ENCODE results near the gene LYZL1. TPM values are rescaled to one million over a fixed set of nuclear protein-coding genes. Genes with fewer than 3 reads are reported as not detected.

Gene LYZL1
- total RNA-seq, 1 donor = not detected

GRCh38 chr10:29345144-29345909 is 56.5 kb downstream of the LYZL1 start:
- TF ChIP-seq CTCF (IDR thresholded peaks at IDR 0.05; ENCODE audit: extremely low read depth, low read depth, low read length) = no peak
- no peaks in the 10 kb centered on the region for H4K20me1 ChIP-seq (ENCODE audit: insufficient read depth, low read length)
- H3K4me3 ChIP-seq (ENCODE audit: insufficient read depth, low read length) = no peak overlapping the region
- DNase-seq (ENCODE audit: insufficient read length, low spot score, missing footprints) = peak; percentile 73
- H2AFZ ChIP-seq (ENCODE audit: low read length) = no peak overlapping the region
- peaks cover 18% of the 10 kb centered on the region for H3K4me1 ChIP-seq (ENCODE audit: insufficient read depth, low read length)
- H3K36me3 ChIP-seq (ENCODE audit: insufficient read depth, low read length) = no peaks in the 10 kb centered on the region
- no peaks in the 10 kb centered on the region for H3K27me3 ChIP-seq (ENCODE audit: insufficient read depth, low read length)
- H3K27ac ChIP-seq (ENCODE audit: low read depth, low read length) = peak overlapping the region; percentile 83
- no peaks in the 10 kb centered on the region for H3K79me2 ChIP-seq (ENCODE audit: insufficient read depth, low read length)
- H3K4me2 ChIP-seq (ENCODE audit: insufficient read depth, low read length) = peak overlapping the region; percentile 67
- H3K9me3 ChIP-seq (ENCODE audit: low read depth, low read length) = no peaks in the 10 kb centered on the region

GRCh38 chr10:29345910-29346209 is 57.0 kb downstream of the LYZL1 start:
- Histone ChIP-seq H2AFZ (ENCODE audit: low read length) (no peak overlapping the region), H4K20me1 (ENCODE audit: insufficient read depth, low read length) (no peaks in the 10 kb centered on the region), H3K27me3 (ENCODE audit: insufficient read depth, low read length) (no peaks in the 10 kb centered on the region), H3K79me2 (ENCODE audit: insufficient read depth, low read length) (no peaks in the 10 kb centered on the region), H3K9me3 (ENCODE audit: low read depth, low read length) (no peaks in the 10 kb centered on the region), H3K4me1 (ENCODE audit: insufficient read depth, low read length) (peaks cover 18% of the 10 kb centered on the region), H3K27ac (ENCODE audit: low read depth, low read length) (peak overlapping the region; percentile 83), H3K4me3 (ENCODE audit: insufficient read depth, low read length) (no peak overlapping the region), H3K4me2 (ENCODE audit: insufficient read depth, low read length) (no peak overlapping the region), H3K36me3 (ENCODE audit: insufficient read depth, low read length) (no peaks in the 10 kb centered on the region)
- no peak for TF ChIP-seq CTCF (IDR thresholded peaks at IDR 0.05; ENCODE audit: extremely low read depth, low read depth, low read length)
- no peak for DNase-seq (ENCODE audit: insufficient read length, low spot score, missing footprints)

GRCh38 chr10:29346296-29347001 is 57.6 kb downstream of the LYZL1 start:
- no peak for TF ChIP-seq CTCF (IDR thresholded peaks at IDR 0.05; ENCODE audit: extremely low read depth, low read depth, low read length)
- Histone ChIP-seq H2AFZ (ENCODE audit: low read length) (no peak overlapping the region), H3K4me1 (ENCODE audit: insufficient read depth, low read length) (peaks cover 18% of the 10 kb centered on the region), H3K4me3 (ENCODE audit: insufficient read depth, low read length) (no peak overlapping the region), H3K27me3 (ENCODE audit: insufficient read depth, low read length) (no peaks in the 10 kb centered on the region), H3K9me3 (ENCODE audit: low read depth, low read length) (no peaks in the 10 kb centered on the region), H3K79me2 (ENCODE audit: insufficient read depth, low read length) (no peaks in the 10 kb centered on the region), H4K20me1 (ENCODE audit: insufficient read depth, low read length) (no peaks in the 10 kb centered on the region), H3K4me2 (ENCODE audit: insufficient read depth, low read length) (no peak overlapping the region), H3K36me3 (ENCODE audit: insufficient read depth, low read length) (no peaks in the 10 kb centered on the region), H3K27ac (ENCODE audit: low read depth, low read length) (no peak overlapping the region)
- DNase-seq (ENCODE audit: insufficient read length, low spot score, missing footprints) = no peak

- H2AFZ ChIP-seq (ENCODE audit: low read length) = no peak overlapping the region
- TF ChIP-seq CTCF (IDR thresholded peaks at IDR 0.05; ENCODE audit: extremely low read depth, low read depth, low read length) = no peak
- no peak overlapping the region for H3K4me3 ChIP-seq (ENCODE audit: insufficient read depth, low read length)
- no peak overlapping the region for H3K4me2 ChIP-seq (ENCODE audit: insufficient read depth, low read length)
- H3K27ac ChIP-seq (ENCODE audit: low read depth, low read length) = no peak overlapping the region
- DNase-seq (ENCODE audit: insufficient read length, low spot score, missing footprints) = no peak
- peaks cover 21% of the 10 kb centered on the region for H3K4me1 ChIP-seq (ENCODE audit: insufficient read depth, low read length)
- no peaks in the 10 kb centered on the region for H3K27me3 ChIP-seq (ENCODE audit: insufficient read depth, low read length)
- H3K36me3 ChIP-seq (ENCODE audit: insufficient read depth, low read length) = no peaks in the 10 kb centered on the region
- H3K9me3 ChIP-seq (ENCODE audit: low read depth, low read length) = no peaks in the 10 kb centered on the region
- H4K20me1 ChIP-seq (ENCODE audit: insufficient read depth, low read length) = no peaks in the 10 kb centered on the region
- H3K79me2 ChIP-seq (ENCODE audit: insufficient read depth, low read length) = no peaks in the 10 kb centered on the region
Measured at GRCh38 chr10:29348836-29349235, 60.0 kb downstream of the LYZL1 start.

All from osteoblast (primary cell).